NCI-H1436 treated with DMSO at 0.1 percent for 48 hours (cell line): Measurements from ENCODE around the gene EEIG2.
"Not testable (repeated sequence)": the region's sequence is repeated elsewhere in the genome, so short reads cannot be mapped to it uniquely, and the experiment has no call there.

ENCODE experiments used
- DNase-seq: peaks from one replicate; lab custom pipeline; 2025; lab: John Stamatoyannopoulos, UW

Gene EEIG2

GRCh38 chr1:108559215-108560186 lies at the start of gene EEIG2:
Gene EEIG2, plus strand, starts transcription at chr1:108560100. Its CDS starts 329 bp downstream, at chr1:108560429.
- peak; percentile 47 for DNase-seq

- DNase-seq = no peak
Measured at GRCh38 chr1:108511764-108512163, 48.1 kb upstream of the EEIG2 start.

- no peak for DNase-seq
Measured at GRCh38 chr1:108512239-108513043, 47.5 kb upstream of the EEIG2 start.

- DNase-seq = no peak
Measured at GRCh38 chr1:108513044-108513415, 46.9 kb upstream of the EEIG2 start.

- DNase-seq = not testable (repeated sequence)
Measured at GRCh38 chr1:108513914-108514313, 46.0 kb upstream of the EEIG2 start.

GRCh38 chr1:108517301-108517897 lies 42.5 kb upstream of the EEIG2 start:
- DNase-seq = not testable (repeated sequence)

GRCh38 chr1:108521990-108522393 lies 37.9 kb upstream of the EEIG2 start:
- no peak for DNase-seq

GRCh38 chr1:108523829-108524228 lies 36.1 kb upstream of the EEIG2 start:
- DNase-seq = no peak

- no peak for DNase-seq
Measured at GRCh38 chr1:108524676-108525075, 35.2 kb upstream of the EEIG2 start.

GRCh38 chr1:108527135-108527534 lies 32.8 kb upstream of the EEIG2 start:
- no peak for DNase-seq

GRCh38 chr1:108527837-108528236 lies 32.1 kb upstream of the EEIG2 start:
- no peak for DNase-seq

- DNase-seq = no peak
Measured at GRCh38 chr1:108531444-108531843, 28.5 kb upstream of the EEIG2 start.

GRCh38 chr1:108532730-108533129 lies 27.2 kb upstream of the EEIG2 start:
- no peak for DNase-seq

GRCh38 chr1:108533351-108534083 lies 26.4 kb upstream of the EEIG2 start:
- no peak for DNase-seq

GRCh38 chr1:108534759-108535158 lies 25.1 kb upstream of the EEIG2 start:
- DNase-seq = no peak

GRCh38 chr1:108535315-108535897 lies 24.5 kb upstream of the EEIG2 start:
- DNase-seq = not testable (repeated sequence)

- DNase-seq = not testable (repeated sequence)
Measured at GRCh38 chr1:108536021-108536420, 23.9 kb upstream of the EEIG2 start.

GRCh38 chr1:108536791-108537190 lies 23.1 kb upstream of the EEIG2 start:
- DNase-seq = not testable (repeated sequence)

- no peak for DNase-seq
Measured at GRCh38 chr1:108537976-108538375, 21.9 kb upstream of the EEIG2 start.

- no peak for DNase-seq
Measured at GRCh38 chr1:108540977-108541376, 18.9 kb upstream of the EEIG2 start.

- DNase-seq = no peak
Measured at GRCh38 chr1:108541861-108542260, 18.0 kb upstream of the EEIG2 start.
